ENCODE measurements around the gene MDH1B. TPM values are rescaled to one million over a fixed set of nuclear protein-coding genes. Genes with fewer than 3 reads are reported as not detected.
"Not testable (repeated sequence)": the region's sequence is repeated elsewhere in the genome, so short reads cannot be mapped to it uniquely, and the experiment has no call there.

Gene MDH1B
- under 1 TPM; 0.37 to 0.50 TPM for total RNA-seq

- H3K4me1 ChIP-seq = peaks cover 4% of the 10 kb centered on the region
- TF ChIP-seq CTCF (IDR thresholded peaks at IDR 0.05) = no peak
- H3K27ac ChIP-seq = peak within 1 kb of the TSS; percentile 54
- peak; percentile 86 for DNase-seq
- peak within 1 kb of the TSS; percentile 70 for H3K4me3 ChIP-seq
- intact Hi-C loops (cut with DNase I) = no loop called here
- no peaks in the 10 kb centered on the region for H3K27me3 ChIP-seq
- H3K9me3 ChIP-seq = no peaks in the 10 kb centered on the region
- peak within 1 kb of the TSS; percentile 82 to 88 for H3K9ac ChIP-seq (ENCODE audit: low read depth in 2 of 2, low read length in 2 of 2)
- H3K36me3 ChIP-seq = peaks cover under 1% of the 10 kb centered on the region
Observed at GRCh38 chr2:206765242-206766056, at the start of gene MDH1B, which contains the start of gene FASTKD2. TSS of gene MDH1B (minus strand) at chr2:206765328. CDS start at chr2:206765271, 57 bp downstream. TSS of gene FASTKD2 (plus strand) at chr2:206765606. CDS start at chr2:206766694, 1,088 bp downstream.

- no peak for DNase-seq
- Histone ChIP-seq H3K4me3 (no peak overlapping the region), H3K27ac (no peak overlapping the region), H3K4me1 (no peaks in the 10 kb centered on the region), H3K9me3 (no peaks in the 10 kb centered on the region), H3K36me3 (no peaks in the 10 kb centered on the region), H3K9ac (ENCODE audit: low read depth in 2 of 2, low read length in 2 of 2) (no peak overlapping the region), H3K27me3 (no peaks in the 10 kb centered on the region)
- intact Hi-C loops (cut with DNase I) = no loop called here
- no peak for TF ChIP-seq CTCF (IDR thresholded peaks at IDR 0.05)
Observed at GRCh38 chr2:206814498-206814897, 49.4 kb upstream of the MDH1B start.

GRCh38 chr2:206812471-206812870, 47.3 kb upstream of the MDH1B start:
- H3K4me1 ChIP-seq; H3K27me3 ChIP-seq; H3K9ac ChIP-seq (ENCODE audit: low read depth in 2 of 2, low read length in 2 of 2); H3K9me3 ChIP-seq; DNase-seq; intact Hi-C loops (cut with DNase I); H3K27ac ChIP-seq; H3K4me3 ChIP-seq; H3K36me3 ChIP-seq: not testable (repeated sequence)

GRCh38 chr2:206807624-206808023, 42.5 kb upstream of the MDH1B start:
- H3K36me3 ChIP-seq; H3K27ac ChIP-seq; H3K4me1 ChIP-seq; H3K4me3 ChIP-seq; H3K27me3 ChIP-seq; DNase-seq; H3K9me3 ChIP-seq; H3K9ac ChIP-seq (ENCODE audit: low read depth in 2 of 2, low read length in 2 of 2); intact Hi-C loops (cut with DNase I): not testable (repeated sequence)

- intact Hi-C loops (cut with DNase I) = no loop called here
- H3K27ac ChIP-seq = no peak overlapping the region
- no peaks in the 10 kb centered on the region for H3K9me3 ChIP-seq
- no peaks in the 10 kb centered on the region for H3K27me3 ChIP-seq
- DNase-seq = no peak
- no peak for TF ChIP-seq CTCF (IDR thresholded peaks at IDR 0.05)
- H3K9ac ChIP-seq (ENCODE audit: low read depth in 2 of 2, low read length in 2 of 2) = no peak overlapping the region
- H3K4me1 ChIP-seq = no peaks in the 10 kb centered on the region
- H3K4me3 ChIP-seq = no peak overlapping the region
- no peaks in the 10 kb centered on the region for H3K36me3 ChIP-seq
Observed at GRCh38 chr2:206805887-206806607, 40.9 kb upstream of the MDH1B start.

DNA sequence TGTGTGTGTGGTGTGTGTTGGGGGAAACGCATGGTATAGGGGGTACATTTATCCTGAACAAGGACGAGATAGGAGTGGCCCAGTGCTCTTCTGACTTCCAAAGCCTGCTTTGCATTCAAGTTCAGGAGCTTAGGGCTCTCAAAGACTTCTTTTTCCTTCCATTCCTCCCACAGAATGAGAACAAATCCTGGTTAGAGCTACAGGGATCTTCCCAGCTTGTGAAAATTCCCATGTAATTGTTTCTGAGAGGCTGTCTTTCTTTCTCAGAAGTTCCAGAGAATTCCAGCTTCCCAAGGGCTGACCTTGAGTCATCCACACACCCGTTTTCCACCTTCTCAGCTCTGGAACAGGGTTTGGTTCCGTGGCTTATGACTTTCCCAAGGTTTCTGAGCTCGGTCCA, 39.2 kb upstream of the MDH1B start:
- Histone ChIP-seq H3K36me3 (no peaks in the 10 kb centered on the region), H3K9me3 (no peaks in the 10 kb centered on the region), H3K4me3 (no peak overlapping the region), H3K27ac (no peak overlapping the region), H3K9ac (ENCODE audit: low read depth in 2 of 2, low read length in 2 of 2) (no peak overlapping the region), H3K27me3 (no peaks in the 10 kb centered on the region), H3K4me1 (no peaks in the 10 kb centered on the region)
- TF ChIP-seq CTCF (IDR thresholded peaks at IDR 0.05) = no peak
- intact Hi-C loops (cut with DNase I) = loop anchor here (5.0 kb wide), 2 partner anchors 178 to 673 kb away; no protein-coding TSS in a partner anchor
- no peak for DNase-seq
